DMS79 treated with DMSO at 0.1 percent for 48 hours (cell line): Measurements from ENCODE around the gene FBXL16.

Source experiments
- DNase-seq: peaks from one replicate; lab custom pipeline; 2025; lab: John Stamatoyannopoulos, UW

FBXL16 gene

GRCh38 chr16:734981-735881 lies 29.6 kb upstream of the FBXL16 start:
- DNase-seq: no peak

GRCh38 chr16:734208-734980 lies 28.8 kb upstream of the FBXL16 start:
- no peak for DNase-seq

GRCh38 chr16:733382-734207 lies 28.0 kb upstream of the FBXL16 start:
- no peak for DNase-seq

GRCh38 chr16:732936-733335 lies 27.3 kb upstream of the FBXL16 start:
- DNase-seq: no peak

- DNase-seq: no peak
Measured at GRCh38 chr16:732332-732731, 26.7 kb upstream of the FBXL16 start.

- DNase-seq: no peak
Measured at GRCh38 chr16:730666-731509, 25.3 kb upstream of the FBXL16 start.

- no peak for DNase-seq
Measured at GRCh38 chr16:729768-730665, 24.4 kb upstream of the FBXL16 start.

GRCh38 chr16:728890-729744 lies 23.5 kb upstream of the FBXL16 start:
- DNase-seq: no peak

- DNase-seq: peak; percentile 32
Measured at GRCh38 chr16:728131-728889, 22.7 kb upstream of the FBXL16 start.

GRCh38 chr16:727291-727977 lies 21.8 kb upstream of the FBXL16 start:
- DNase-seq: no peak

GRCh38 chr16:726438-727290 lies 21.1 kb upstream of the FBXL16 start, which contains the start of the genes CCDC78 and HAGHL:
Gene CCDC78 (minus strand): TSS chr16:726443. CDS start chr16:726367, 76 bp downstream.
Gene HAGHL (plus strand): TSS chr16:727106. CDS start chr16:727510, 404 bp downstream.
- DNase-seq: no peak

GRCh38 chr16:726188-726437 lies 20.5 kb upstream of the FBXL16 start:
- no peak for DNase-seq

- no peak for DNase-seq
Measured at GRCh38 chr16:725463-726187, 20.0 kb upstream of the FBXL16 start.

GRCh38 chr16:725041-725376 lies 19.4 kb upstream of the FBXL16 start:
- no peak for DNase-seq

- DNase-seq: no peak
Measured at GRCh38 chr16:724188-725040, 18.8 kb upstream of the FBXL16 start.

- DNase-seq: no peak
Measured at GRCh38 chr16:723695-724094, 18.1 kb upstream of the FBXL16 start.
